GM12801 (cell line): ENCODE results near the gene ZNF701.

Source experiments
- TF ChIP-seq, protein P1 (sequence below): IDR thresholded peaks from one replicate; pipeline ENCODE4 v1.5.1; 2011; ENCODE audit warnings: control low read depth; ENCODE audit not compliant: insufficient read length; ENCODE audit errors: extremely low read depth

The ZNF701 gene

DNA sequence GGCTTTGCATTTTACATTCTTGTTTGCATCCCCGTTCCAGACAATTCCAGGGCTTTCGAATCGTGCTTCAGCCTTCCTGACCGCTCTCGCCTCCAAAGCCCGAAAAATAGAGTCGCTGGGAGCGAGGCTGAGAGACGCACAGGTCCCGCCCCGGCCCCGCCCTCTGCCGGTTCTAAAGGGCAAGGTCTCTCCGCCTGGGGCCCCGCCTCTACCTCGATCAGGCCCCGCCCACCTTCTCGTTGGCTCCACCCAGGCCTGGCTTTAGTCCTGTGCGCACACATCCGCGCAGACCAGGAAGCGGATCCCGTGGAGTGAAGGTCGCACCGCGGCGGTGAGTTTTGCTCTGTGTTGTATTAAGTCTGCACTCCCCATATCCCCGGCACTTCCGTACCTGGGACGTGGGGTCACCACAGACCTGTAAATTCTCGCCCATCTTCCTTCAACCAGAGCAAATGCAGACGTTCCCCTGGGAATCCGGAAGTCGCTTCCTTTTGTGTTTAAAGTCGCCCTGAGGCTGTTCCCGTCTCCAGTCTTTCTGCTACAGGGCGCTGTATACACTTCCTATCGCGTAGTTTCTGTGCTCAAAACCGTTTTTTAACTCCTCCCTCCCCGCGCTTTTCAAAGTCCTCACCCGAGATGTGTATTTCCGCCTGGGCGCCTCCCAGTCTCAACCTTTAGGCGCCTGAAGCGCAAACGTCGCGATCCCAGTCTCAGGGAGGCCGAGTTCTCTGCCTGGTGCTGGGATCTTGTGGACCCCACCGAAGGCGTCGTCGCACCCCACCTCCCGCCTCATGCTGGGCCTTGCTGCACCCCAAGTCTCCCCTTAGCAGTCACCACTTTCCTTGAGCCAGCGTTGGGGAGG is at the start of gene ZNF701:
Gene ZNF701 (plus strand): TSS at position 288 of the 862 bp plus-strand sequence. CDS start 3,861 bp downstream, outside the sequence.
- TF ChIP-seq, protein P1, sequence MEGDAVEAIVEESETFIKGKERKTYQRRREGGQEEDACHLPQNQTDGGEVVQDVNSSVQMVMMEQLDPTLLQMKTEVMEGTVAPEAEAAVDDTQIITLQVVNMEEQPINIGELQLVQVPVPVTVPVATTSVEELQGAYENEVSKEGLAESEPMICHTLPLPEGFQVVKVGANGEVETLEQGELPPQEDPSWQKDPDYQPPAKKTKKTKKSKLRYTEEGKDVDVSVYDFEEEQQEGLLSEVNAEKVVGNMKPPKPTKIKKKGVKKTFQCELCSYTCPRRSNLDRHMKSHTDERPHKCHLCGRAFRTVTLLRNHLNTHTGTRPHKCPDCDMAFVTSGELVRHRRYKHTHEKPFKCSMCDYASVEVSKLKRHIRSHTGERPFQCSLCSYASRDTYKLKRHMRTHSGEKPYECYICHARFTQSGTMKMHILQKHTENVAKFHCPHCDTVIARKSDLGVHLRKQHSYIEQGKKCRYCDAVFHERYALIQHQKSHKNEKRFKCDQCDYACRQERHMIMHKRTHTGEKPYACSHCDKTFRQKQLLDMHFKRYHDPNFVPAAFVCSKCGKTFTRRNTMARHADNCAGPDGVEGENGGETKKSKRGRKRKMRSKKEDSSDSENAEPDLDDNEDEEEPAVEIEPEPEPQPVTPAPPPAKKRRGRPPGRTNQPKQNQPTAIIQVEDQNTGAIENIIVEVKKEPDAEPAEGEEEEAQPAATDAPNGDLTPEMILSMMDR: no peak

DNA sequence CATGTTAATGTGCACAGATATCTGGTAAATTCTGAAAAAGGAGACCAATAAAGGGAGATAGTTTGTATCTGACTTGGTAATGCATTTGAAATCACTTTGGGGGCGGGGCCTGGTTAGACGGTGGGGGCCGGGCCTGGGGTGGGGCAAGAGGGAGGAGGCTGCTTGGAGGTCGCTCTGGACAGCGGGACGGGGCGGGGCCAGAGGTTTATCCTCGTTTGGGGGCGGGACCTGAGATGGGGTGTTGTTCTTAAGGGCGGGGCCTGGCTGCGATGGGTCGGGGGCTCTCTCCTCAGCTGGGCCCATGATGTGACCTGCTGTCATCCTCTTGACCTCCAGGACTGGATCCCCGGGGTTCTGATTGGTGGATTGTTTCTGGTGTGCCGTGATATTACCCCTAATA is 47.5 kb upstream of the ZNF701 start:
- TF ChIP-seq, protein P1: no peak

DNA sequence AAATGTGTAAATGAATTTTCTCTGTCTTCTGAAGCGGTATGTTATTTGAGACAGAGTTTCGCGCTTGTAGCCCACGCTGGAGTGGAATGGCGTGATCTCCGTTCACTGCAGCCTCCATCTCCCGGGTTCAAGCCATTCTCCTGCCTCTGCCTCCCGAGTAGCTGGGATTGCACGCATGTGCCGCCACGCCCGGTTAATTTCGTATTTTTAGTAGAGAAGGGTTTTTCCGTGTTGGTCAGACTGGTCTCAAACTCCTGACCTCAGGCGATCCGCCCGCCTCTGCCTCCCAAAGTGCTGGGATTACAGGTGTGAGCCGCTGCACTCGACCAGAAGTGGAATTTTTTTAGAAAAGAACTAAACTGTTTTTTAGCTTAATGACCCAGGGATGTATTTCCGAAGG is 46.0 kb upstream of the ZNF701 start:
- TF ChIP-seq, protein P1: no peak

DNA sequence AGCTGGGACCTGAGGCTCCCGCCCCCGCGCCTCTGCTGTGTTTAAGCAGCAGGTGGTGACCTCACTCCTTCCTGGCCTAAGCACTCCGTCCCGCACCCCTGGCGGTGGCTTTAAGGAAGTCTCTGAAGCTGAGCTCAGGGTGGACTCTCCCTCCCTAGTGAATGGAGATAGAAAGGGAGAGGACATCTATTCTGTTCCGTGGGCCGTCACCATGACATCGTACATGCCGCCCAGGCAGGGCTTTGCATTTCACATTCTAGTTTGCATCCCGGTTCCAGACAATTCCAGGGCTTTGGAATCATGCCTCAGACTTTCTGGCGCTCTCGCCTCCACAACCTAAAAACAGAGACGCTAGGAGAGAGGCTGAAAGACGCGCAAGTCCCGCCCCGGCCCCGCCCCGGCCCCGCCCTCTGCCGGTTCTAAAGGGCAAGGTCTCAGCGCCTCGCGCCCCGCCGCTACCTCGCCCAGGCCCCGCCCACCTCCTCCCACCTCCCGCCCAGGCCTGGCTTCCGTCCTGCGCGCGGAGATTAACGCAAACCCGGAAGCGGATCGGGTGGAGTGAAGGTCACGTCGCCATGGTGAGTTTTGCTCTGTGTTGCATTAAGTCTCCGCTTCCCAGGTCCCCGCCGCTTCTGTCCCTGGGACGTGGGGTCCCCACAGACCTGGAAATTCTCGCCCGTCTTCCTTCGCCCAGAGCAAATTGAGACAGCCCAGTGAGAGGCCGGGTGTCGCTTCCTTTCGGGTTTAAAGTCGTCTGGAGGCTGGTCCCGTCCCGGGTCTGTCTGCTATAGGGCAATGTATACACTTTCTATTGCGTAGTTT is 42.7 kb upstream of the ZNF701 start, which contains the start of gene ZNF808:
Gene ZNF808 (plus strand): TSS at position 535 of the 822 bp plus-strand sequence. CDS start 15,617 bp downstream, outside the sequence.
- TF ChIP-seq, protein P1: no peak

DNA sequence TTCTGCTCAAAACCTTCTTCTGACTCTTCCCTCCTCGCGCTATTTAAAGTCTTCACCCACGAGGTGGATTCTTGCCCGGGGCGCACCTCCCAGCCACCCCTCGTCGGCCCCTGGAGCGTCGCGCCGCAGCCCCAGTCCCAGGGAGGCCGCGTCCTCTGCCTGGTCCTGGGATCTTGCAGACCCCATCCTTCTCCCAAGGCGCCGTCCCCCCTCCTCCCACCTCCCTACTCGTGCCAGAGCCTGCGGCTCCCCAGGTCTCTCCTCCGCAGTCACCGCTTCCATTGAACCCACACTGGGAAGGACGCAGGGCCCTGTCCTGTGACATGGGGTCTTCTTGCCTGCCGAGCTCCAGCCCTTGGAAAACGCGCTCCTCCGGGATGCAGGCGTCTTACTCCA is 42.1 kb upstream of the ZNF701 start:
- TF ChIP-seq, protein P1: no peak

DNA sequence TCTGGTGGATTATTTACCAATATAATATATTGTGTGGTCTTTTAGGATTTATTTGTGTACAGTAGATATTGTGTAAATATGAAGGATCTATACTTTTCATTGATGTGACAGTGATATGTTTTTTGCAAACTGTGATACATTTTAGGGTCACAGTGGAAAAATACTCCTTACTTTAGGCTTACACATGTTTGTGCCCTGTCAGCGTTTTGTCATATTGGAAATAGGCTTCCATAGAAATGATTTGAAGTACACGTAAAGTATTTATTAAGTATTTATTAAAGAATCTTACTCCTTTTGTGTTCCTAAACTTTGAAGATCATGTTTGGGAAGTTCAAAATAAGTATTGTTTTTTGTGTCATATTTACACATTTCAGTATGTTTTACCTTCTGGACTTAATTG is 37.6 kb upstream of the ZNF701 start:
- TF ChIP-seq, protein P1: no peak

DNA sequence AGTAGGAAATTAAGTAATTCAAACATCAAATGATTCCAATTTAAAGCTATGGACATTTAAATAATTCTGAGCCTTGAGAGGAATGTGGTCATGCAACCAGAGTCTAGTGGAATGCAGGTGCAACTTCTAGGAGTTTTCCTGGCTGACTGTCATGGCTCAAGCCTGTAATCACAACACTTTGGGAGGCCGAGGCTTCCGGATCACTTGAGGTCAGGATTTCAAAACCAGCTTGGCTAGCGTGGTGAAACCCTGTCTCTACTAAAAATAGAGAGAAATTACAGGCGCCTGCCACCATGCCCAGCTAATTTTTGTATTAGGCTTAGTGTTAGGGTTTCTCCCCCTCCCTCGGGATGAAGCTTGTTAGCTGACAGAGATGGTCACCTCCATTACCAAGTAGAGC is 36.2 kb upstream of the ZNF701 start:
- TF ChIP-seq, protein P1: no peak
